Right forelimb (tissue), 1 donor: ENCODE measurements around the gene KDM6B.
A peak's percentile ranks its signal among the peaks of the same experiment; 100 is the strongest.

Experiments used
- DNase-seq: peaks from one replicate; pipeline ENCODE4 v3.0.0-alpha.2; 2018

The KDM6B gene

GRCh38 chr17:7842380-7843256 lies 8.6 kb downstream of the KDM6B start:
- DNase-seq: peak; percentile 74

- no peak for DNase-seq
These were observed 9.2 kb downstream of the KDM6B start for GRCh38 chr17:7843257-7843535.

GRCh38 chr17:7843536-7844291 lies 9.7 kb downstream of the KDM6B start:
- peak; percentile 85 for DNase-seq

- peak; percentile 90 for DNase-seq
These were observed 10.5 kb downstream of the KDM6B start for GRCh38 chr17:7844292-7845154.

GRCh38 chr17:7845359-7846062 lies 11.5 kb downstream of the KDM6B start:
- no peak for DNase-seq

GRCh38 chr17:7846063-7846735 lies 12.2 kb downstream of the KDM6B start:
- no peak for DNase-seq

- DNase-seq: no peak
These were observed 13.0 kb downstream of the KDM6B start for GRCh38 chr17:7846765-7847661.

- no peak for DNase-seq
These were observed 14.1 kb downstream of the KDM6B start for GRCh38 chr17:7848131-7848579.

- no peak for DNase-seq
These were observed 14.7 kb downstream of the KDM6B start for GRCh38 chr17:7848739-7849129.

- DNase-seq: no peak
These were observed 15.2 kb downstream of the KDM6B start for GRCh38 chr17:7849130-7849750.

GRCh38 chr17:7849751-7850504 lies 15.9 kb downstream of the KDM6B start:
- DNase-seq: no peak

- no peak for DNase-seq
These were observed 16.9 kb downstream of the KDM6B start for GRCh38 chr17:7850701-7851437.

- peak; percentile 94 for DNase-seq
These were observed 17.6 kb downstream of the KDM6B start for GRCh38 chr17:7851438-7852261.

- DNase-seq: no peak
These were observed 18.2 kb downstream of the KDM6B start for GRCh38 chr17:7852262-7852670.

GRCh38 chr17:7852919-7853690 lies 19.1 kb downstream of the KDM6B start:
- DNase-seq: no peak

GRCh38 chr17:7853691-7854038 lies 19.6 kb downstream of the KDM6B start:
- DNase-seq: no peak

- DNase-seq: no peak
These were observed 20.2 kb downstream of the KDM6B start for GRCh38 chr17:7854078-7854777.
